NT2/D1 (cell line): ENCODE data around the gene GRIA4.

Source experiments
- SUZ12 ChIP-seq: IDR thresholded peaks from 2 replicates; pipeline ENCODE4 v1.6.1; 2011; ENCODE audit not compliant: insufficient read length, insufficient read depth; ENCODE audit errors: extremely low read depth
- YY1 ChIP-seq: IDR thresholded peaks from 2 replicates; pipeline ENCODE4 v1.6.1; 2011; ENCODE audit not compliant: insufficient read length, insufficient read depth
- ZNF274 ChIP-seq: IDR thresholded peaks from 2 replicates; pipeline ENCODE4 v1.6.1; 2011; ENCODE audit warnings: mild to moderate bottlenecking, low read depth, low read length

- TF ChIP-seq ZNF274 (no peak), SUZ12 (no peak), YY1 (no peak)
These were observed 376.7 kb downstream of the GRIA4 start for GRCh38 chr11:105986554-105986953.
